ENCODE measurements around the gene SKA1.

Gene SKA1

GRCh38 chr18:50374753-50375391, at the start of gene SKA1:
TSS of gene SKA1 (plus strand) at chr18:50375046. CDS start at chr18:50375831, 785 bp downstream.
- DNase-seq = peak; percentile 89 to 94 (median 90)

GRCh38 chr18:50327983-50328382, 46.9 kb upstream of the SKA1 start:
- DNase-seq = no peak

GRCh38 chr18:50330176-50330575, 44.7 kb upstream of the SKA1 start:
- no peak for DNase-seq

GRCh38 chr18:50331691-50332090, 43.2 kb upstream of the SKA1 start:
- DNase-seq = no peak

- no peak for DNase-seq
Observed at GRCh38 chr18:50334546-50335152, 40.2 kb upstream of the SKA1 start.

GRCh38 chr18:50338122-50338521, 36.7 kb upstream of the SKA1 start:
- DNase-seq = no peak

GRCh38 chr18:50338715-50339114, 36.1 kb upstream of the SKA1 start:
- DNase-seq = no peak

GRCh38 chr18:50340078-50340477, 34.8 kb upstream of the SKA1 start:
- no peak for DNase-seq

GRCh38 chr18:50341443-50341842, 33.4 kb upstream of the SKA1 start:
- DNase-seq = no peak

GRCh38 chr18:50350699-50351098, 24.1 kb upstream of the SKA1 start:
- no peak for DNase-seq

- no peak for DNase-seq
Observed at GRCh38 chr18:50356036-50356945, 18.6 kb upstream of the SKA1 start.

GRCh38 chr18:50358844-50359243, 16.0 kb upstream of the SKA1 start:
- no peak for DNase-seq

GRCh38 chr18:50359806-50360205, 15.0 kb upstream of the SKA1 start:
- DNase-seq = no peak

- DNase-seq = no peak
Observed at GRCh38 chr18:50360611-50361010, 14.2 kb upstream of the SKA1 start.

GRCh38 chr18:50369672-50370071, 5.2 kb upstream of the SKA1 start:
- no peak for DNase-seq

- DNase-seq = no peak
Observed at GRCh38 chr18:50372743-50373142, 2.1 kb upstream of the SKA1 start.

GRCh38 chr18:50373561-50374219, 1.2 kb upstream of the SKA1 start:
- DNase-seq = no peak

- no peak for DNase-seq
Observed at GRCh38 chr18:50374220-50374752, 560 bp upstream of the SKA1 start.

- DNase-seq = no peak
Observed at GRCh38 chr18:50377061-50377798, 2.4 kb downstream of the SKA1 start.

- DNase-seq = no peak
Observed at GRCh38 chr18:50388988-50389387, 14.1 kb downstream of the SKA1 start.

GRCh38 chr18:50393802-50394201, 19.0 kb downstream of the SKA1 start:
- DNase-seq = no peak

GRCh38 chr18:50395093-50395492, 20.2 kb downstream of the SKA1 start:
- DNase-seq = no peak

All from activated naive CD4-positive, alpha-beta T cell (primary cell).